ENCODE data around the gene GTF3C4. TPM values are rescaled to one million over a fixed set of nuclear protein-coding genes. Genes with fewer than 3 reads are reported as not detected.

The GTF3C4 gene
- total RNA-seq, 2 donors from 2014 or later, result 12.4 to 13.1 TPM

DNA sequence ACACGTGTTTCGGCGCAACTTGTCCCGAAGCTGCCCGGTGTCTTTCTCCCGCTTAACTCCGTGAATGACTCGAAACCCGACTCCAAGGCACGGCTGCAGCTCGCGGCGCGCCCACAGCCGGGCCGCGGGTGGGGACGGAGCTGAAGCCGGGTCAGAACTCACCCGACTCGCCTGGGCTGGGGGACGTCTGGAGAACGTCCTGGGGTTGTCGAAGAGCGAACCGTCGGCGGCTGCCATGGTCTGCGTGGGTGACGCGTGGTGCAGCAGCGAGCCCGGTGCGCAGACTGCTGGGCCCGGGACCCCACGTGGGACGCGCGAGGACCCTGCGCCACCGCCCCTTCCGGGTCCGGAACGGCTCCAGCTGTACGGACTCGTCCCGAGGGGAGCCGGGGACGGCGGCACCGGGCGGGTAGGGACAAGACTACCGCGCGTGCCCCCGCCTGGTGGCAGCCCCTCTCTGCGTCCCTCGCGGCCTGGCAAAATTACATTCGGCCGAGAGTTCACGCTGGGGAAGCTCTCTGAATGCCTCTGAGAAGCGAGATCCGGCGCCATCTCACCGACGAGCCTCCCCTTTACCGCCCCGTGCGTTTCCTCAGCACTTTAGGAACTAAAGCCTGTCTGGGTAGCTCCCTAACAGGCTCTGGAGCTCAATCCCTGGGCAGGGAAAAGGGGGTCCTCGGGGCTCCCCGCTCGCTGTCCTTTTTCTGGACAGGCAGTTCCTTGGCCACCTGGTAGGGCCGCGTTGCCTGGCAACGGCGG, 387 bp upstream of the GTF3C4 start, which contains the start of gene DDX31:
DDX31 (minus strand) TSS at position 286 of the 759 bp plus-strand sequence; CDS start at position 237, 49 bp downstream.
- intact Hi-C loops (cut with DNase I), result no loop called here
- DNase-seq, result peak; percentile 87
- no peaks in the 10 kb centered on the region for H3K4me1 ChIP-seq

DNA sequence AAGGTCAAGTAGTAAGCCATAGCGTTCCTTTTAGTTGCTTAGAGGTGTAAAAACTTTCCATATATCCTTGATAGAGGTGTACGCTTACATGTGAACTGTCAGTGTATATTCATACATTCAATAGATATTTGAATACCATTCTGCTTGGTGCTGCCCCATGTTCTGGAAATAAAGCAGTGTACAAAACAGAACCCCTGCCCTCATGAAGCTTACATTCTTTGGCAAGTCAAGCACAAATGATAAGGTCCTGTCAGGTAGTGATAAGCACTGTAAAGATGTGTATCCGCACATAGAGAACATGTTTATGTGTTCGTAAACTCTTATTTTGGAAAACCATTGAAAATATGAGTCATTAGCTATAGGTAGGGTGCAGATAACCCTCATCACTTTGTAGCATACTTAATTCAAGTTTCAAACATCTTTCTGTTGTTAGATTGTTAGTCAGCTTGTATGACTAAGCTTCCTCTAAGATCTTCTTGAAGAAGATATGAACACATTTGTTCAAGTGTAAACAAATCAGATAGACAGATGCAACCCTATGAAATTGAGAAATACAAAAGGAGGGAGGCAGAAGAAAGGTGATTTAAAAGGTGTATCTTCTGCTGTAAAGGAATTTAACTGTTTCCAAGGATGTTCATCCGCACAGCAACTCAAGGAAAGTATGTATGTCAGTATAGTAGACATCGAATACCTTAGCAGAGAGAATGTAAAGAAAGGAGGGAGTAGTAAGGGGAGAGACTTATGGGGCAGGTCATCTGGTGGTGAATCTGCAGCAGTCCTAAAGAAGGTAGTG, 1.6 kb downstream of the GTF3C4 start:
- H3K9ac ChIP-seq (ENCODE audit: low read depth in 2 of 2, low read length in 2 of 2), result no peak overlapping the region

More for the DNA sequence above, 387 bp upstream of the GTF3C4 start, which contains the start of gene DDX31:
- Histone ChIP-seq H3K27me3 (no peaks in the 10 kb centered on the region), H3K9me3 (no peaks in the 10 kb centered on the region), H3K27ac (peak within 1 kb of the TSS; percentile 94), H3K4me3 (peak within 1 kb of the TSS; percentile 88), H3K36me3 (no peaks in the 10 kb centered on the region), H3K9ac (ENCODE audit: low read depth in 2 of 2, low read length in 2 of 2) (peak within 1 kb of the TSS; percentile 89 to 97)
- TF ChIP-seq, protein P1, sequence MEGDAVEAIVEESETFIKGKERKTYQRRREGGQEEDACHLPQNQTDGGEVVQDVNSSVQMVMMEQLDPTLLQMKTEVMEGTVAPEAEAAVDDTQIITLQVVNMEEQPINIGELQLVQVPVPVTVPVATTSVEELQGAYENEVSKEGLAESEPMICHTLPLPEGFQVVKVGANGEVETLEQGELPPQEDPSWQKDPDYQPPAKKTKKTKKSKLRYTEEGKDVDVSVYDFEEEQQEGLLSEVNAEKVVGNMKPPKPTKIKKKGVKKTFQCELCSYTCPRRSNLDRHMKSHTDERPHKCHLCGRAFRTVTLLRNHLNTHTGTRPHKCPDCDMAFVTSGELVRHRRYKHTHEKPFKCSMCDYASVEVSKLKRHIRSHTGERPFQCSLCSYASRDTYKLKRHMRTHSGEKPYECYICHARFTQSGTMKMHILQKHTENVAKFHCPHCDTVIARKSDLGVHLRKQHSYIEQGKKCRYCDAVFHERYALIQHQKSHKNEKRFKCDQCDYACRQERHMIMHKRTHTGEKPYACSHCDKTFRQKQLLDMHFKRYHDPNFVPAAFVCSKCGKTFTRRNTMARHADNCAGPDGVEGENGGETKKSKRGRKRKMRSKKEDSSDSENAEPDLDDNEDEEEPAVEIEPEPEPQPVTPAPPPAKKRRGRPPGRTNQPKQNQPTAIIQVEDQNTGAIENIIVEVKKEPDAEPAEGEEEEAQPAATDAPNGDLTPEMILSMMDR (IDR thresholded peaks at IDR 0.05), result no peak

DNA sequence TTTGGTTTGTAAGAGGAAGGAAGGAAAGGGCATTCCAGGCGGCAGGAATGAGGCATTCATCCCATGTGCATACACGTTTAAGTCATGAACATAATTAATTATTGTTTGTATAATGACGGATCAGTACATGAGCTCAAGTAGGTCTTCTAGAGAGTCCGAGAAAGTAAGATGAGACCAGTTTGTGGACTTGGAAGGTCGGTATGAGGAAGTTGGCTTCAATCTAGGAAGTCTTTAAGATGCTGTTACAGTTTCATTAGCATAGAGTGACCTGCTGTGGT, 2.1 kb downstream of the GTF3C4 start:
- intact Hi-C loops (cut with DNase I), result no loop called here
- H3K27me3 ChIP-seq, result no peaks in the 10 kb centered on the region
- TF ChIP-seq, protein P1 (IDR thresholded peaks at IDR 0.05), result no peak
- DNase-seq, result no peak
- H3K9me3 ChIP-seq, result no peaks in the 10 kb centered on the region
- H3K9ac ChIP-seq (ENCODE audit: low read depth in 2 of 2, low read length in 2 of 2), result no peak overlapping the region
- H3K4me1 ChIP-seq, result no peaks in the 10 kb centered on the region
- no peaks in the 10 kb centered on the region for H3K36me3 ChIP-seq
- H3K4me3 ChIP-seq, result no peak overlapping the region
- H3K27ac ChIP-seq, result no peak overlapping the region

More for the DNA sequence above, 1.6 kb downstream of the GTF3C4 start:
- Histone ChIP-seq H3K4me1 (no peaks in the 10 kb centered on the region), H3K36me3 (no peaks in the 10 kb centered on the region), H3K27ac (no peak overlapping the region), H3K9me3 (no peaks in the 10 kb centered on the region), H3K4me3 (peak overlapping the region; percentile 88), H3K27me3 (no peaks in the 10 kb centered on the region)
- intact Hi-C loops (cut with DNase I), result no loop called here
- DNase-seq, result no peak
- TF ChIP-seq, protein P1 (IDR thresholded peaks at IDR 0.05), result no peak

DNA sequence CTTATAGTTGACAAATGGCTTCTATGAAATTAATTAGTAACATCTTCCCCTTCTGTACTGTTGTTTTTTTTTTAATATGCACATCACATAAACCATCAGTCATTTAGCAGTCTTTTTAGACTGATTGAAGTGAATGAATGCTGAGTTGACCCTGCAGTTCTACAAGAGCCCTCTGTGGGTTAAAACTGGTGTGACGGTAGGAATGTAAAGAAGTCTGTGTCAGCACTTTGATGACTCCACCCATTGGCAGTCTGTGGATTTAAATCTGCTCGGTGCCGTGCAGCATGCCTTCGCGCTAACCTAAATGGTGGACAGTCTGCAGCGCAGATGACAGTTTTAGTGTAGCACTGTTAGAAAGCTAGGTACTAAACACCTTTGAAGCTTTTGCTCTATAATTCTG, 3.1 kb downstream of the GTF3C4 start:
- Histone ChIP-seq H3K9ac (ENCODE audit: low read depth in 2 of 2, low read length in 2 of 2) (no peak overlapping the region), H3K36me3 (peaks cover 7% of the 10 kb centered on the region), H3K4me3 (no peak overlapping the region), H3K9me3 (no peaks in the 10 kb centered on the region), H3K27me3 (no peaks in the 10 kb centered on the region), H3K4me1 (no peaks in the 10 kb centered on the region), H3K27ac (no peak overlapping the region)
- TF ChIP-seq, protein P1 (IDR thresholded peaks at IDR 0.05), result no peak
- no peak for DNase-seq
- intact Hi-C loops (cut with DNase I), result no loop called here

DNA sequence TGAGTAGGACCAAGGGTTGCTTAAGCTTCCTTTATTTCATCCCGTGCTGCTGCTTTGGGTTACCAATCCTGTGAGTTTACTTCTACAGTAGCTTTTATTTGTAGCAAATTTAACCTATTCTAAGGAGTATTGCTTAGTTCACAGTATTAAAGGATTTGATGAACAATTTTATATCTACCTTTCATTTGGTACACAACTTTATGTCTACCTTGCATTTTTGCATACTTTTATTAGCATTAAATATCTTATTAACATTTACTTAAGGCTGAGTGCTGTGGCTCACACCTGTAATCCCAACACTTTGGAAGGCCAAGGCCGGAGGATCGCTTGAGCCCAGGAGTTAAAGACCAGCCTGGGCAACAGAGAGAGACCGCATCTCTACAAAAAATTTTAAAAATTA, 4.2 kb downstream of the GTF3C4 start:
- no peaks in the 10 kb centered on the region for H3K4me1 ChIP-seq
- H3K4me3 ChIP-seq, result no peak overlapping the region
- no peaks in the 10 kb centered on the region for H3K27me3 ChIP-seq
- TF ChIP-seq, protein P1 (IDR thresholded peaks at IDR 0.05), result no peak
- H3K9me3 ChIP-seq, result no peaks in the 10 kb centered on the region
- H3K36me3 ChIP-seq, result peaks cover 13% of the 10 kb centered on the region
- no peak for DNase-seq
- no peak overlapping the region for H3K27ac ChIP-seq
- intact Hi-C loops (cut with DNase I), result no loop called here
- no peak overlapping the region for H3K9ac ChIP-seq (ENCODE audit: low read depth in 2 of 2, low read length in 2 of 2)

All from colonic mucosa (tissue), 4 donors.